IPS-NIHi11 (cell line): Measurements from ENCODE around the gene DPH1.
"Not testable (repeated sequence)": the region's sequence is repeated elsewhere in the genome, so short reads cannot be mapped to it uniquely, and the experiment has no call there.

ENCODE experiments used
- DNase-seq: peaks from one replicate; pipeline ENCODE4 v3.0.0; 2012; ENCODE audit warnings: mixed read lengths, low spot score

The DPH1 gene

DNA sequence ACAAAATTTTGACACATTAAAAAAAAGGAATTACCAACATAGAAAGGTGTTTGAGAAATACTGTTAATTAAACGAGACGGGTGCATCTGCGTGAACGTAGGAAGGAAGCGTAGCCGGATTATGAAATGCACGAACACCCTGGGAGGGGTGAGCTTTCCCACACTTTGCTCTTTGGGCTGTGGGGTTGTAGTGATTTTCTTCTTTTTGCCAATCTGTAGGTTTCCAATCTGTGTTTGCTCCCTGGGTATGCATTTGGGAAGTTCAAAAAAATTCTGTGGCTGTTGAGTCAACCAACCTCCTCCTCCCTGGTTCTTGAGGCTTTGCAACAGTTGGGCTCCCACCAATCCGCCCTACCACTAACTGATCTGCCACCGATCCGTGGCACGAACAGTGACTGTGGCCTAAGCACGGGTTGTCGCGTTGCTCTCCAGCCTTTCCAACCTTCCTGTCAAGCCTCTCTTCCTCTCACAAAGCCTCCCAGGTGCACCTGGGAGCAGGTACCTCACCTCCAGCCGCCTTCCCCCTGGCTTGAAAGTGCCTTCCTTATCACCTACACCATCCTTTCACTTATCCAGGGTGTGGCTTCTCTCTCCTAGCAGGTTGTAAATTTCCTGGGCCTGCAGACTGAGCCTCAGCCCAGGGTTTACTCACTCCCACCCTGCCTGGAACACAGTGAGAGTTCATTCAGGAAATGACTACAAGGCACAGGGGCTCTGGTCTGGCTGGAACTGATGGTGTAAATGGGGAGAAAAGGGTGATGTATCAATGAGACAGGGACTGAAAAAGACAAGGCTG lies 21.4 kb upstream of the DPH1 start:
- no peak for DNase-seq

GRCh38 chr17:2009737-2010136 lies 20.2 kb upstream of the DPH1 start:
- DNase-seq: no peak

DNA sequence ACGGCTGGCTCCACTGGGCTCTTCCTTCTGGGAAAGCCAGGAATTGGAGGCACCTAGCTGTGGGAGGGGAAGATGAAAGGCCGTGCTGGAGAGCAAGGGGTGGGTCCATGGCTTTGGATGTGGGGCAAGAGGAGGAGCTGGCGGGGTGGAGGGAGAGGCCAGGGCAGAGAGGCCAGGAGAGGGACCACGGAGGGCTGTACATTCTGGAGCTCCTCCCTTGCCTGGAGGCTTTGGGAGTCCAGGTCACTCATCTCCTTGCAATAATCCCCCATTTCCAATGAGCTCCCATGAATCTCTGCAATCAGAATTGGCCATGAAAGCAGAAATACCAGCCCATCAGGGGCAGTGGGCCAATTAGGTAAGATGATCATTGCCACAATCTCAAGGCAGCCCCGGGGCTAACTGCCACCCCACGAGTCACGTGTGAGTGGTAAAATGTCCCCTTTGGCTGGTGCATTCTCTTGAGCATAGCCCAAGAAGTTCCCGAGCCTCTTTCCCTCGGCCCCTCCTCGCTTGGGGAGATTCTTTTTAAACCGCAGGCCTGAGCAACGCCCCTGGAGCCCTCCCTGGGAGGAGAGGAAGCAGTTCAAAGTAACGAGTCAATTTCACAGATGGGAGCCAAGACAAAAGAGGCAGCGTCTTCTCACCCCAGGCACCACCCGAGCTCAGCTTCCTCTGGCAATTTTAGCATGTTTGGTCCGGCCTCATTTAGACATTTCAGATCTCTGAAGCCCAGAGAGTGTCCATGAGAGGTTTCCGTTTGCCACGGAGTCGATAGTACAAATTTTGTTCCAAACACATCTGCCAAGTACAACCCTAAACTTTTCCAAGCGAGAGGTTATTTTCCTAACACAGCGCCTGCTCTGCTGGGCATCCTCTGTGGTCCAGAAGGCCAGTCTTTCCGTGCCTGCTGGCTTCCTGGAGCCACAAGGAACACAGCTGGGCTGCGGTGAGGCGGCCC lies 18.3 kb upstream of the DPH1 start:
- DNase-seq: peak; percentile 67

DNA sequence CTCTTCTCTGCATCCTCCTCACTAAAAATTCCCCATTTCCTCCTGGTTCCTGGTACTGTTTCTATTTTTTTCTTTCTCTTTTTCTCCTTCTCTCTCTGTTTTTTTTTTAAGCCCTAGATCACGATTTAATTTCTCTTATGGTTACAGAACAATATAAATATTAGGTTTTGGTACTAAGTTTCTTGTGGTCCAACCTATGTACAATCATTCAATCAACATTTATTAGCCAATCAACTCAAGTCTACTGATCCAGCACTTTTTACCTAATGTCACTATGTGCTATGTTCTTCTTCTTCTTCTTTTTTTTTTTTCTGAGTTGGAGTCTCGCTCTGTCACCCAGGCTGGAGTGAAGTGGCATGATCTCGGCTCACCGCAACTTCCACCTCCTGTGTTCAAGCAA lies 17.5 kb upstream of the DPH1 start:
- no peak for DNase-seq

DNA sequence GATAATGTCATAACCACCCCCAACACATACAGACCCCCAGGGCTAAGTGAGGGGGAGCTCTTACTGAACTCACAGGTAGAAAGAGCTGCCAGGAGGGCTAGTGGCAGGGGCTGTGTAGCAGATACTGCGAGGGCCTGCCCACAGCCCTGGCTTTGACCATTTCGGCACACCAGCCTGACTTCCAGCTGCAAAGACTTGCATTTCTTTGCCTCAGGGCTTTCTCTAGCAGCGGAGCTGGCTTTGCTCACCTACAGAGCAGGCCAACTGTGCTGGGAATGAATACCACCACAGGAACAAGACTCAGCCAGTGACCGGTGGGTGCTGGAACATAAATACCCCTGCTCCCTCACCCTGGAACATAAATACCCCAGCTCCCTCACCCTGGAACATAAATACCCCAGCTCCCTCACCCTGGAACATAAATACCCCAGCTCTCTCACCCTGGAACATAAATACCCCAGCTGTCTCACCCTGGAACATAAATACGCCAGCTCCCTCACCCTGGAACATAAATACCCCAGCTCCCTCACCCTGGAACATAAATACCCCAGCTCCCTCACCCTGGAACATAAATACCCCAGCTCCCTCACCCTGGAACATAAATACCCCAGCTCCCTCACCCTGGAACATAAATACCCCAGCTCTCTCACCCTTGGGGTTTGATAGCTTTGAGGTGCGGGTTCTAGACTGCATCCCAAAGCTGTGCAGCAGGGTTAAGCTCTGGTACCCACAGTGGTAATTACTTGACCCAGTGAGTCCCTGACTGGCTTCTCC lies 16.5 kb upstream of the DPH1 start:
- not testable (repeated sequence) for DNase-seq

- DNase-seq: no peak
Measured at GRCh38 chr17:2013994-2014317, 16.0 kb upstream of the DPH1 start.

- DNase-seq: no peak
Measured at GRCh38 chr17:2015314-2015713, 14.6 kb upstream of the DPH1 start.

DNA sequence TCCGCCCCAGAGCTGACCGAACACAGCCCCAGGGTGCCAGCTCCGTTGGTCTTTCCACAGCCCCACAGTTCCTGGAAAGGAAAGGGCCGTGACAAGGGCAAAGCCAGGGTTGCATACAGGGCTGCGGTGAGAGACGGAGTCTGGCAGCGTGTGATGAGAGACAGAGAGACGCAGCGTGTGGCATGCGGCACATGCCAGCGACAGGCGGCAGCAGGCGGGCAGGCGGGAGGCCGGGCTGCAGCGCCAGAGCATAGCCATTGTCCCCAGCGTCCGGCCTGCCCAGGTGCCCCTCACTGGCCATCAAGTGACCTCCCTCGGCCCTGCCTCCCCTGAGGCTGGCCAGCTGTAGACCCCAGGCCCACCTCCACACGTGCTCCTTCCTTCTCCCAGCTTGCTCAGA lies 13.5 kb upstream of the DPH1 start:
- DNase-seq: no peak

DNA sequence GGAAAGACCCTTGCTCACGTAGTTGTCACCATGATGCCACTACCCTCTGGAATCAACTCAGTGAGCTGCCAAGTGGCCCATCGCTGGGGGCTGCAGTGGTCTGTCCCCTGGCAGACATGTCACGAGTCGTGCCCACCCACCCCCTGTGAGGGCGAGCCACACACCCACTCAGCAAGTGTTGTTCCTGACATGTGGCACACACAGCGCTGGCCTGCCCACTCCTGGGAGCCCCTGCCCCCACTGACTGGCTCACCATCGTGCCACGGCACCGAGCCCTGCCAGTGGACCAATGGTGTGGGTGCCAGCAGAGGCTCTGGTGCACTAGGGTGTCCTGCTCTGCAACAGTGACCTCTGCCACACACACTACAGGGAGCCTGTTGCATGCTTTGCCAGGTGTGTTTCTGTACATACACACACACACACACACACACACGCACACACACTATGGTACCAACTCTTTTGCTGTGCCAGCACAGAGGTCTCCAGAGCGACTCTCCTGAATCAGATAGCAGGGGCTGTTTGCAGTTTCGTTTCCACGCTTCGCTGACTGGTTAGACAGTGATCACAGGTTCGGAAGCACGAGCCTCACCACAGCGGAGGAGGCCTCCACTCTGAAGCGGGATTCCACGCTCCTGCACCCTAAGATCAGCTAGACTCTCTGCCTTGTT lies 12.5 kb upstream of the DPH1 start:
- DNase-seq: no peak

DNA sequence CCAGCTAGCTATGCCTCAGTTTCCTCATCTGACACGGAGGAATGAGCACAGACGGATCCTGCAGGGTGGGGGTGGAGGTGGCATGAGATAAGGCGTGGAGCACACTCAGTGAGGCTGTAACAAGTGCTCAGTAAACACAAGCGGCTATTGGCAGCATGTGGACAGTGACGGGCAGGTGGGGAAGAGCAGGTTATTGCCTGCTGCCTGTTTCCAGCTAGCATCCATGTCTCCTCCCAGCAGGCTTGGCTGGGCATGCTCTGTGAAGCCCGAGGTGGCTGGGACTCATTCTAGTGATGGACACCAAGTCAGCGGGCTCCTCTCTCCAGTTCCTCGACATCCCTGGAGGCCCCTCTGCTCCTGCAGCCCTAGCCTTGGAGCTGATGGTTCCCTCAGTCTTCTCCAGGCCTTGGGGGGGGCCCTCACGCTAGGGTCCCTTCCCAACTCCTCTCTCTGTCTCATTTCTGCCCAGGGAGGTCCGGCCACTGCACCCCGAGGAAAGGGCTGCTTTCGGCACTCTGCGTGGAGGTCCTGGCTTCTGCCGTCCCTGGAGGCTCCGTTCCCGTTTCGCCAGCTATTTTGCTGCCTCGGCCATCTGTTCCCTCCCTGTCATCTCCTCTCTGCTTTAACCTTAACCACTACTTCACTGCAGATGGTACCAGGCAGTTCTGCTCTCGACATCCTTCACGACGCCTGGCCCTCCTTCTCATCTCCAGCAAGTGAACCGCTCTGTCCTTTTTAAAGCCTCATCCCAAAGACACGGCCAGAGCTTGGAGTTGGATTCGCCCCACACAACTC lies 11.0 kb upstream of the DPH1 start:
- no peak for DNase-seq

DNA sequence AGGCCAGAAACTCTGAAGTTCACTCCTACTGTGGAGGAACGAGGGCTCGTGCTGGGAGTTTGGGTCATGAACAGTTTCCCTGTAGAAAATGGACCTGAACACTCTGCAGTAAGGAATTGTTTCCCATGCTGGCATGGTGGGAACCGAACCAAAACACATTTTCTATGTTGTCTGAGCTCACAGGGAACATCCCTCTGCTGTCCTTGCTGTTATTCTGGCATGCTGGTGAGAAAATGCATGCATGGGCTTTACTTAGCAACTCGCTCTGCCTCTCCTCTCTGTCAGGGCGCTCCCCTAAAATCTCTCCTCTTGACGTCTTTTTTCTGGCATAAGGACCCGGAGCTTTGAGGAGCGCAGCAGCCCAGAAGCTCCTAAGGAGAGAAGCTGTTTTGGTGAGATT lies 10.2 kb upstream of the DPH1 start:
- no peak for DNase-seq

DNA sequence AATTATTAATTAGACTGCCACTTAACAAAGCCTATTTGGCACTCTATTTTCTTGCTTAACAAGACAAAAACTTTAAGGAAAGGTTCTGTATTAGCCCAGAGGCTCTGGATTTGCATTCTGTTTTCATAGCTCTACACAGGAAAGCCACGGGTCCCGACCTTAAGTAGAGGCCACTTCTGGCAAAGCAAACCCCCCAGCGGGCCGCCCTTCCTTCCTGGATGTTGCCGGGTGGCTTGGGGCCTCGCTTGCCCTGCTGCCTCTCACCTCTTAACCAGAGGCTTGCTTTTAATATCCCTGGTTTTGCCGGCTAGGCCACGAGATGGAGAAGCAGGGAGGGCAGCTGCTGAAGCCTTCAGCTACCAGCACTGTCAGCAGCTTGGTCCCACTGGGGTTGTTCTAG lies 9.2 kb upstream of the DPH1 start:
- DNase-seq: no peak

DNA sequence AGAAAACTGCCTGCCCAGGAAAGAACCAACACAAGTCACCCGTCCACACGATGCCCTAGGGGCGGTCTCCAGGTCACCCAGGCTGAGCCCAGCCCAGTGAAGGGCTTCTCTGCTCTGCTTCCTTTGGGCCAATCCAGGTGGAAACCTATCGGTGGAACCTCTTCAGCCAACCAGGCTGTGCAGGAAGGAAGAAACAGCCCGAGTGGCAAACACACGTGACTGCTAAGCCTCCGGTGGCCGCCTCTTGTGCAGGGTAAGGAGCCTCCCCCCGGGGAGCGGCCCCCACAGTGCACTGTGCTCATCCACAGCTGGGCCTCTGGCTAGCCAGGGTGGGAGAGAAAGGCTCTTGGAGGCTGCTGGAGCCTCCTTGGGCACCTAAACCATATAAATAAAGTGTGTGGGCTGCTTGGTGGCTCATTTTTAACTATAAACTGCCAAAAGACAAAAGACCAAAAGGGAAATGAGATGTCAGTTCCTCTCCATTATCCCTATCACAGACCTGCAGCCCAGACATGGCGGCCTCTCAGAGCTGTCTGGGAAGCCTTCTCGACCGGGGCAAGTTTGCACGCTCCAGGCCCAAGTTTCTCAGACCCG lies 7.2 kb upstream of the DPH1 start:
- no peak for DNase-seq

DNA sequence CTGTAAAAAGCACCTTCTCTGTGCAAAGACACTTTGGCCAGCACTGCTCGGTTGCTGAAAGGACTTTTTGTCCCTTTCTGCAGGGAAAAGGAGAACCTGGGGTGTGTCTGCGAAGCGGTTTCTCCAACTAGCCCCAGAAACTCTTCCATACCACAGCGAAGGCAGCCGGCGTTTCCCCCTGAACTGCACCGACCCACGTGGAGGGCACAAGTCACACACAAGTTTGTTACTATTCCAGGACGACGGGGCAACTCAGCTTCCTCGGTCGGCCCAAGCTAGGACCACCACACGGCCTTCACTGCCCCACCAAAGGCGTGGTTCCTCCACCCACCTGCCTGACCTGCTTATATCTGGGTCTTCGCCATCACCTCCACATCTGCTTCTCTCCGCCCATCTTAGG lies 6.7 kb upstream of the DPH1 start:
- no peak for DNase-seq

- DNase-seq: peak; percentile 93
Measured at GRCh38 chr17:2023692-2024571, 6.0 kb upstream of the DPH1 start.

- no peak for DNase-seq
Measured at GRCh38 chr17:2024572-2025219, 5.3 kb upstream of the DPH1 start.

DNA sequence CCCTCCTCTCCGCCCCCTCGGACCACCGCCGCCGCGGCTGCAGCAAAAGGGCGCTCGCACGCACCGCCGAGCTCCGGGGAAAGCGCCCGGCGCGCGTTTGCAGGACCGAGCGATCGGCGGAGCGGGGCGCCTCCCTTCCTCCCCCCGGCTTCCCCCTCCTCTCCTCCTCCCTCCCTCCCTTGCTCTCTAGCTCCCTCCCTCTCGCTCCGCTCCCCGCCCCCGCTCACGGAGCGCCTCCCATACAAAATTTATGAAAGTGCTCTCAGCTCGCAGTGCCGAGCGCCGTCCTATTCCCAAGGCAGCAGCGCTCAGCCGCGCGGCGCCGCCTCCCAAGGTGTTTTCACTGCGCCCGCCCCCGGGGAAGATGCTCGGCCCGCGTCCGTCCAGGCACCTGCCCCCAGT lies 4.7 kb upstream of the DPH1 start, which contains the start of gene RTN4RL1:
RTN4RL1 (minus strand) TSS at position 115 of the 402 bp plus-strand sequence. CDS start 469 bp downstream, outside the sequence.
- DNase-seq: peak; percentile 71

DNA sequence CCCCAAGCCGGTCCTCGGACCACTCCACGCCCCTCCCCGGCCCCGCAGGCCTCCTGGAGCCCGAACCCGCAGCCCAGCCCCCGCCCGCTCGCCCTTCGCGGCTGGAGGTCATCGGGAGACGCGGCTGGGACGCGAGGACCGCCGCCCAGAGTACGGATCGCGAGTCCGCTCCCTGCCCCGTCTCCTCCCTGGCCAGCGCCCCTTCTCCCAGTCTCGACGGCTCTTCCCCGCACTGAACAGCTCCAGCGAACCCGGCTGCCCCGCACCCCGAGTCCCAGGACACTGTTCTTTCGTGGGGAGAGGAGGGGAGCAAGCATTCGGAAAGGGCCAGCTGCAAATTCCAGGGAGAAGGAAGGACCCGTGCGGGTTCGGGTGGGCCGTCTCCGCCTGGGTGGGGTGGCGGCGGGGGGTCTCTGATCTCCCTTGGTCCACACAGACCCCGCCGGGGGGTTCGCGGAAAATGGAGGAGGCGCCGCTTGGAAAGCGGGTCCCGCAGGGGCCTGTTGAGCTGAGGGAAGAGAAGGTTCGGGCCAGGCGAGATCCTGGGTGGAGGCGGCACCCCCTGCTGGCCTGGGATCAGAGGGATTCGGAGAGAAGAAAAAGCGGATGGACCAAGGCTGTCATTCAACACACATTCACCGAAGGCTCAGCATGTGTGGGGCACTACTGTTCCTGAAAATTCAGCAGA lies 4.2 kb upstream of the DPH1 start:
- peak; percentile 53 for DNase-seq
